Loucy (cell line): Measurements from ENCODE around the gene BPTF.

ENCODE experiments used
- EZH2phosphoT487 ChIP-seq: fragments of 200-600 bp; IDR thresholded peaks from 2 replicates; pipeline ENCODE4 v1.6.1; 2018; ENCODE audit warnings: antibody characterized with exemption, mild to moderate bottlenecking, moderate library complexity, borderline replicate concordance
- TF ChIP-seq, protein P1 (sequence below): fragments of 200-600 bp; sonication (generic); conservative IDR thresholded peaks from 2 replicates; pipeline ENCODE4 v1.5.1; 2014; ENCODE audit warnings: mild to moderate bottlenecking, antibody characterized with exemption, low read length

DNA sequence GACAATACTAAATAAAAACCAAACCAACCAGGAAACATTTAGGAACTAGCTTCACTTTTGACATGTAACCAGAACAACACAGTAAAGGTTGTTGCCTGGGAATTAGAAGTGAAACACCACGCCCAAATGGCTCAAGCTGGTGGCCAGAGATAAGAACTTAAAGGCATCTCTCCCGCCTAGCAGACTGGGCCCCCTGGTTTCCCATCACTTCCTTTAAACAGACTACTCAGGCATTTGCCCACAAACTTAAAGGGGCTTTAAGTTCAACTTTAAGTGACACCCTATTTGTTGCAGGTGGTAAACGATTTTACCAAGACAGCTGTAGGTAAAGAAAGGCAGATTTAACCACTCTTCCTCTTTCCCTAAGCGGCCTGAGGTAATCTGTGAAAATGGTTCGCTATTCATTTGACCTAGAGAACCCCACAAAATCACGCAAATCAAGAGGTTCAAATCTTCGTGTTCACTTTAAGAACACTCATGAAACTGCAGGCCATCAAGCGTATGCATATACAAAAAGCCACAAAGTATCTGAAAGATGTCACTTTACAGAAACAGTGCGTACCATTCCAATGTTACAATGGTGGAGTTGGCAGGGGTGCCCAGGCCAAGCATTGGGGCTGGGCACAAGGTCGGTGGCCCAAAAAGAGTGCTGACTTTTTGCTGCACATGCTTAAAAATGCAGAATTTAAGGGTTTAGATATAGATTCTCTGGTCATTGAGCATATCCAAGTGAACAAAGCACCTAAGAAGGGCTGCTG is 40.8 kb upstream of the BPTF start:
- no peak for TF ChIP-seq EZH2phosphoT487
- TF ChIP-seq, protein P1, sequence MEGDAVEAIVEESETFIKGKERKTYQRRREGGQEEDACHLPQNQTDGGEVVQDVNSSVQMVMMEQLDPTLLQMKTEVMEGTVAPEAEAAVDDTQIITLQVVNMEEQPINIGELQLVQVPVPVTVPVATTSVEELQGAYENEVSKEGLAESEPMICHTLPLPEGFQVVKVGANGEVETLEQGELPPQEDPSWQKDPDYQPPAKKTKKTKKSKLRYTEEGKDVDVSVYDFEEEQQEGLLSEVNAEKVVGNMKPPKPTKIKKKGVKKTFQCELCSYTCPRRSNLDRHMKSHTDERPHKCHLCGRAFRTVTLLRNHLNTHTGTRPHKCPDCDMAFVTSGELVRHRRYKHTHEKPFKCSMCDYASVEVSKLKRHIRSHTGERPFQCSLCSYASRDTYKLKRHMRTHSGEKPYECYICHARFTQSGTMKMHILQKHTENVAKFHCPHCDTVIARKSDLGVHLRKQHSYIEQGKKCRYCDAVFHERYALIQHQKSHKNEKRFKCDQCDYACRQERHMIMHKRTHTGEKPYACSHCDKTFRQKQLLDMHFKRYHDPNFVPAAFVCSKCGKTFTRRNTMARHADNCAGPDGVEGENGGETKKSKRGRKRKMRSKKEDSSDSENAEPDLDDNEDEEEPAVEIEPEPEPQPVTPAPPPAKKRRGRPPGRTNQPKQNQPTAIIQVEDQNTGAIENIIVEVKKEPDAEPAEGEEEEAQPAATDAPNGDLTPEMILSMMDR: no peak
